Measurements from ENCODE around the gene ZNF205. TPM values are rescaled to one million over a fixed set of nuclear protein-coding genes. Genes with fewer than 3 reads are reported as not detected.
"Not testable (repeated sequence)": the region's sequence is repeated elsewhere in the genome, so short reads cannot be mapped to it uniquely, and the experiment has no call there.

Gene ZNF205
- total RNA-seq, 1 experiment from 2014 or later: not detected

GRCh38 chr16:3168729-3169128, 56.3 kb downstream of the ZNF205 start:
- H4K20me1 ChIP-seq (ENCODE audit: insufficient read depth, low read depth, low read length); H3K9me2 ChIP-seq (replicated peaks; ENCODE audit: insufficient read depth, low read length); H2AFZ ChIP-seq (ENCODE audit: low read length); H3K79me2 ChIP-seq (ENCODE audit: low read length); H3K4me2 ChIP-seq (ENCODE audit: low read depth, low read length, poor library complexity, severe bottlenecking); H3K36me3 ChIP-seq (ENCODE audit: insufficient read depth, low read length); H3K27me3 ChIP-seq (ENCODE audit: low read length); H3K9me3 ChIP-seq (ENCODE audit: low read length); DNase-seq; H3K27ac ChIP-seq (ENCODE audit: low read length); H3K9ac ChIP-seq (ENCODE audit: low read length); H3K4me3 ChIP-seq (ENCODE audit: low read length): not testable (repeated sequence)
- peaks cover 18% of the 10 kb centered on the region for H3K4me1 ChIP-seq (ENCODE audit: low read length)

Small RNAs within 50 kb of the gene (small RNA-seq; reads per million reads assigned to genes)
- gene RNU1-22P: 1.7 reads per million, percentile 48 among the genes with 10 or more reads in this experiment

Other genes starting within 250 kb of the ZNF205 start
- 63.5 and 85.1 TPM in 2 replicates for gene FLYWCH2, start 229.4 kb upstream of the ZNF205 start, total RNA-seq (2014; rRNA removed; shearing (Covaris generic); ENCODE audit: low replicate concordance)
- gene FLYWCH1, start 200.7 kb upstream of the ZNF205 start, total RNA-seq (2014; rRNA removed; shearing (Covaris generic); ENCODE audit: low replicate concordance): 11.0 and 22.7 TPM in 2 replicates
- gene KREMEN2, start 148.3 kb upstream of the ZNF205 start, total RNA-seq (2014; rRNA removed; shearing (Covaris generic); ENCODE audit: low replicate concordance): 3.4 and 8.5 TPM in 2 replicates
- gene PAQR4, start 143.2 kb upstream of the ZNF205 start, total RNA-seq (2014; rRNA removed; shearing (Covaris generic); ENCODE audit: low replicate concordance): 30.7 and 44.0 TPM in 2 replicates
- 17.6 and 30.3 TPM in 2 replicates for gene PKMYT1, start 132.1 kb upstream of the ZNF205 start, total RNA-seq (2014; rRNA removed; shearing (Covaris generic); ENCODE audit: low replicate concordance)
- not detected in 2 replicates for gene CLDN9, start 99.7 kb upstream of the ZNF205 start, total RNA-seq (2014; rRNA removed; shearing (Covaris generic); ENCODE audit: low replicate concordance)
- gene CLDN6, start 94.4 kb upstream of the ZNF205 start, total RNA-seq (2014; rRNA removed; shearing (Covaris generic); ENCODE audit: low replicate concordance): not detected in 2 replicates
- gene TNFRSF12A, start 92.2 kb upstream of the ZNF205 start, total RNA-seq (2014; rRNA removed; shearing (Covaris generic); ENCODE audit: low replicate concordance): 4.9 and 9.4 TPM in 2 replicates
- gene HCFC1R1, start 88.6 kb upstream of the ZNF205 start, total RNA-seq (2014; rRNA removed; shearing (Covaris generic); ENCODE audit: low replicate concordance): 51.7 and 67.8 TPM in 2 replicates
- gene THOC6, start 88.6 kb upstream of the ZNF205 start, total RNA-seq (2014; rRNA removed; shearing (Covaris generic); ENCODE audit: low replicate concordance): 20.0 and 35.8 TPM in 2 replicates
- gene BICDL2, start 75.6 kb upstream of the ZNF205 start, total RNA-seq (2014; rRNA removed; shearing (Covaris generic); ENCODE audit: low replicate concordance): not detected in 2 replicates
- 0.15 and 0.47 TPM in 2 replicates for gene MMP25, start 66.0 kb upstream of the ZNF205 start, total RNA-seq (2014; rRNA removed; shearing (Covaris generic); ENCODE audit: low replicate concordance)
- gene IL32, start 46.9 kb upstream of the ZNF205 start, total RNA-seq (2014; rRNA removed; shearing (Covaris generic); ENCODE audit: low replicate concordance): not detected in 2 replicates
- gene ZSCAN10, start 13.3 kb upstream of the ZNF205 start, total RNA-seq (2014; rRNA removed; shearing (Covaris generic); ENCODE audit: low replicate concordance): not detected in 2 replicates
- gene ZNF213, start 22.4 kb downstream of the ZNF205 start, total RNA-seq (2014; rRNA removed; shearing (Covaris generic); ENCODE audit: low replicate concordance): 2.0 and 8.0 TPM in 2 replicates
- not detected in 2 replicates for gene OR1F1, start 75.6 kb downstream of the ZNF205 start, total RNA-seq (2014; rRNA removed; shearing (Covaris generic); ENCODE audit: low replicate concordance)
- gene ZNF200, start 122.6 kb downstream of the ZNF205 start, total RNA-seq (2014; rRNA removed; shearing (Covaris generic); ENCODE audit: low replicate concordance): 8.5 and 12.1 TPM in 2 replicates
- not detected in 2 replicates for gene MEFV, start 144.0 kb downstream of the ZNF205 start, total RNA-seq (2014; rRNA removed; shearing (Covaris generic); ENCODE audit: low replicate concordance)
- gene ZNF263, start 170.9 kb downstream of the ZNF205 start, total RNA-seq (2014; rRNA removed; shearing (Covaris generic); ENCODE audit: low replicate concordance): 26.6 and 45.7 TPM in 2 replicates
- gene TIGD7, start 192.8 kb downstream of the ZNF205 start, total RNA-seq (2014; rRNA removed; shearing (Covaris generic); ENCODE audit: low replicate concordance): 2.8 and 4.1 TPM in 2 replicates
- gene ZNF75A, start 192.9 kb downstream of the ZNF205 start, total RNA-seq (2014; rRNA removed; shearing (Covaris generic); ENCODE audit: low replicate concordance): 22.0 and 26.1 TPM in 2 replicates
- gene OR2C1, start 243.3 kb downstream of the ZNF205 start, total RNA-seq (2014; rRNA removed; shearing (Covaris generic); ENCODE audit: low replicate concordance): 0.14 TPM in 1 of 2 replicates, not detected in the other

Measured in Karpas-422 (cell line).